ENCODE measurements around the gene DYNLT3.

DYNLT3 gene

GRCh38 chrX:37840931-37841330, 6.4 kb downstream of the DYNLT3 start:
- no peak for DNase-seq

- no peak for DNase-seq
Observed at GRCh38 chrX:37834937-37835336, 12.4 kb downstream of the DYNLT3 start.

GRCh38 chrX:37830371-37830770, 17.0 kb downstream of the DYNLT3 start:
- no peak for DNase-seq

GRCh38 chrX:37829721-37830120, 17.6 kb downstream of the DYNLT3 start:
- DNase-seq = no peak

- DNase-seq = no peak
Observed at GRCh38 chrX:37825215-37825842, 22.0 kb downstream of the DYNLT3 start.

- DNase-seq = no peak
Observed at GRCh38 chrX:37824491-37825214, 22.7 kb downstream of the DYNLT3 start.

- DNase-seq = no peak
Observed at GRCh38 chrX:37820646-37821045, 26.7 kb downstream of the DYNLT3 start.

GRCh38 chrX:37818031-37818430, 29.3 kb downstream of the DYNLT3 start:
- no peak for DNase-seq

GRCh38 chrX:37817579-37817978, 29.8 kb downstream of the DYNLT3 start:
- no peak for DNase-seq

- no peak for DNase-seq
Observed at GRCh38 chrX:37817176-37817575, 30.2 kb downstream of the DYNLT3 start.

- DNase-seq = no peak
Observed at GRCh38 chrX:37816766-37817165, 30.6 kb downstream of the DYNLT3 start.

GRCh38 chrX:37815366-37815765, 32.0 kb downstream of the DYNLT3 start:
- DNase-seq = no peak

GRCh38 chrX:37813570-37813969, 33.8 kb downstream of the DYNLT3 start:
- DNase-seq = no peak

GRCh38 chrX:37812110-37812509, 35.3 kb downstream of the DYNLT3 start:
- DNase-seq = no peak

- DNase-seq = no peak
Observed at GRCh38 chrX:37809970-37810369, 37.4 kb downstream of the DYNLT3 start.

GRCh38 chrX:37803057-37803456, 44.3 kb downstream of the DYNLT3 start:
- DNase-seq = no peak

- DNase-seq = no peak
Observed at GRCh38 chrX:37802028-37802427, 45.3 kb downstream of the DYNLT3 start.

GRCh38 chrX:37800717-37801116, 46.7 kb downstream of the DYNLT3 start:
- no peak for DNase-seq

- no peak for DNase-seq
Observed at GRCh38 chrX:37799936-37800335, 47.4 kb downstream of the DYNLT3 start.

GRCh38 chrX:37796805-37797204, 50.6 kb downstream of the DYNLT3 start:
- no peak for DNase-seq

GRCh38 chrX:37796310-37796709, 51.1 kb downstream of the DYNLT3 start:
- no peak for DNase-seq

Measured in NCI-H226 (cell line).